NCI-H2107 treated with DMSO at 0.1 percent for 48 hours (cell line): Measurements from ENCODE around the gene SEMA7A.
"Not testable (repeated sequence)": the region's sequence is repeated elsewhere in the genome, so short reads cannot be mapped to it uniquely, and the experiment has no call there.

Experiments used
- DNase-seq: peaks from one replicate; lab custom pipeline; 2025; ENCODE audit not compliant: unreplicated experiment; lab: John Stamatoyannopoulos, UW

Gene SEMA7A

GRCh38 chr15:74400915-74401757 lies 32.6 kb downstream of the SEMA7A start:
- peak; percentile 15 for DNase-seq

DNA sequence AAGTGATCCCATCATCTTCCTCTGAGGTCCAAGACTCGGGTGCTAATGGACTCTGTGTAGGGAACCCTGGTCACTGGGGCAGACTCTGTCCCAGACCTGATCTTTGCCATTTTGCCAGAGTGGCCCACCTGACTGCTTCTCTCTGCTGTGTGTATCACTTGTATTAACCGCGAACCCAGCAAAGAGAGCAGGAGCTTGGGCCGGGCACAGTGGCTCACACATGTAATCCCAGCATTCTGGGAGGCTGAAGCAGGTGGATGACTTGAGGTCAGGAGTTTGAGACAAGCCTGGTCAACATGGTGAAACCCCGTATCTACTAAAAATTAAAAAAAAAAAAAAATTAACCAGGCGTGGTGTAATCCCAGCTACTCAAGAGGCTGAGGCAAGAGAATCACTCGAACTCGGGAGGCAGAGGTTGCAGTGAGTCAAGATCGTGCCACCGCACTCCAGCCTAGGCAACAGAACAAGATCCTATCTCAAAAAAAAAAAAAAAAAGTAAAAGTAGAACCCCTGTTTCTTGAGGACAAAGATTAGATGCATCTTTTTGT lies 33.4 kb downstream of the SEMA7A start:
- no peak for DNase-seq

DNA sequence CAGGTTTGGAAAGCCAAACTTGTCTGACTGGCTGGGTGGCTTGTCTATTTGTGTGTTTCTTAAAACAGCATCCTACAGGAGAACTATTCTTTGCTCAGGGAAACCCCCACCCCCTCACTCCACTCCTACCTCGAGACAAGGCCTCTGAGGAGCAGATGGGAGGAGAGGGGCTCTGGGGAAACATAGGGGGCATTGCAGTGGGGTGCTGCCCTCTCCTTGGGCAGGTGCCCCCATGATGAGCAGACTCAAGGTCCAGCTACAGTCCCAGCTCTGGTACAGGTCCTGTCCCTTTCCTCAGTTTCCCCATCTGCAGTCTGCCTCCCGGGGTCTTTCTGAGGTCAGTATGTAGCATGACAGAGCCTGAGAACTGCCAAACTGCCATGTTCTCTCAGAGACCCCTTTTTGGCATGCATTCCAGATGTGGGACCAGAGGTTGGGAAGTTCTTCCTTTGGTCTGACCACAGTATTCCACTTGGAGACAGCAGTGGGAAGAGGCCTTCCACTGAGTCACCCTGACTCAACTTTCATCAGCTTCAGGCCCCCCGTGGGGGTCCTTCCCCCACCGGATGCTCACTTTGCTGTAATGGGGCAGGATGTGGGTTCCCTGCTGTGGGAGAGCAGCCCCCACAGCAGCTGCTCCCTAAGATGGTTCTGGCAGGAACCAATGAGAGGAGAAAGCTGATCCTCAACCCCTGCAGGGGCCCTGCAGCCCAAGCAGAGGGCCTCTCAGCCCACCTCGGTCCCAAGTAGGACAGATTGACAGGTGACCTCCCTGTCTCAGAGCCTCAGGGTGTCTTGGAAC lies 34.0 kb downstream of the SEMA7A start:
- no peak for DNase-seq

- DNase-seq = no peak
These were observed 34.7 kb downstream of the SEMA7A start for GRCh38 chr15:74399100-74399499.

DNA sequence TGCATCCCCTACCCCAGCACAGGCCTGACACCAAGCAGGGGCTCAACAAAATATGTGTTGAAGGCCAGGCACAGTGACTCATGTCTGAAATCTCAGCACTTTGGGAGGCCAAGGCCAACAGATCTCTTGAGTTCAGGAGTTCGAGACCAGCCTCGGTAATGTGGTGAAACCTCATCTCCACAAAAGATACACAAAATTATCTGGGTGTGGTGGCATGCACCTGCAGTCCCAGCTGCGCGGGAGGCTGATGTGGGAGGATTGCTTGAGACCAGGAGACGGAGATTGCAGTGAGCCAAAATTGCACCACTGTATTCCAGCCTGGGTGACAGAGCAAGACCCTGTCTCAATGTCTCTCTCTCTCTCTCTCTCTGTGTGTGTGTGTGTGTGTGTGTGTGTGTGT lies 35.6 kb downstream of the SEMA7A start:
- DNase-seq = no peak

DNA sequence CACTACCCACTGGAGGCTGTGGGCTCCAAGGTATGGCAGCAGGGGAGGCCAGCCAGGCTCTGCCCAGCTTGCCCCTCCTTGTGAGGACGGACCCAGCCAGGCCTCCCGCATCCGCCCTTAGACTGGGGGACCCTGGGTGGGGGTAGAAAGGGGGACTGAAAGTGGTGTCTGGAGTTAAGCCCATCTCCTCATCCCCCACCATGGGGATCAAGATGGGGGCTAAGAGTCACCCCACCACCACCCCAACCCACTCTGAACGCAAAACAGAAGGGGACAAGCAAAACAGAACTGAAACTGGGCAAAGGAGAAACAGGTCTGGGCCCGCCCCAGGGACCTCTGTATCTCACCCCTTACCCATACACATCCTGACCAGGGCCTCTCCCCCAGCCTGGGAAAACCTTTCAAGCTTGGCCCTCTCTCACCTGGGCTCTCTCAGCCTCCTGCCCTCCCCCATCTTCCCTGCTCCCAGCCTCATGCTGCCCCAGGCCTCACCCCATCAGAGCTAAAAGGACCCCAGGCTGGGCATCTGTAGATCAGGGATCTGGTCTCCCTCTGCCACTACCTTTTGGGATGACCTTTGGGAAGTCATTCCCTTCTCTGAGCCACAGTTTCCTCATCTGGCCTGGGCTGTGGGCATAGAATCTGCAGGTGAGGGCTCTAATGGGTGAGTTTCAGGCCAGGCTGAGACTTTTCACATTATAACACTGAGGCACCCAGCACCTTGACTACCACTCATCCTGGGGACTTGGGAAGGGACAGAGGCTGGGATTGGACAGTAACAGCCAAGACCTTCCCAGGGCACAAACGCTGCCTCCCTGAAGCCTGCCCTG lies 36.3 kb downstream of the SEMA7A start:
- no peak for DNase-seq

- no peak for DNase-seq
These were observed 37.1 kb downstream of the SEMA7A start for GRCh38 chr15:74396445-74397238.

DNA sequence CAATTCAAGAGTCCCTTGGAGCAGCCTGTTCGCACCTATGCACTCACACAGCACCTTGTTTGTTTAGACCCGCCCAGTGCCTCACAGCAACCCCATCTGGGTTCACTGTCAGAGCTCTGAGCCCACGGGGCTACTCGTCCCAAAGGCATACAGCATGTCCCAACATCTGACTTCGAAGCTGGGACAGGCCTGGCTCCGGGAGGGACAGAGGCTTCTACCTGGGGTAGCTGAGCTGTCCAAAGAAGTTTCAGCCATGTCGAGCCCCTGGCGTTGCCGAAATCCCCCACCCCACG lies 37.7 kb downstream of the SEMA7A start:
- no peak for DNase-seq

DNA sequence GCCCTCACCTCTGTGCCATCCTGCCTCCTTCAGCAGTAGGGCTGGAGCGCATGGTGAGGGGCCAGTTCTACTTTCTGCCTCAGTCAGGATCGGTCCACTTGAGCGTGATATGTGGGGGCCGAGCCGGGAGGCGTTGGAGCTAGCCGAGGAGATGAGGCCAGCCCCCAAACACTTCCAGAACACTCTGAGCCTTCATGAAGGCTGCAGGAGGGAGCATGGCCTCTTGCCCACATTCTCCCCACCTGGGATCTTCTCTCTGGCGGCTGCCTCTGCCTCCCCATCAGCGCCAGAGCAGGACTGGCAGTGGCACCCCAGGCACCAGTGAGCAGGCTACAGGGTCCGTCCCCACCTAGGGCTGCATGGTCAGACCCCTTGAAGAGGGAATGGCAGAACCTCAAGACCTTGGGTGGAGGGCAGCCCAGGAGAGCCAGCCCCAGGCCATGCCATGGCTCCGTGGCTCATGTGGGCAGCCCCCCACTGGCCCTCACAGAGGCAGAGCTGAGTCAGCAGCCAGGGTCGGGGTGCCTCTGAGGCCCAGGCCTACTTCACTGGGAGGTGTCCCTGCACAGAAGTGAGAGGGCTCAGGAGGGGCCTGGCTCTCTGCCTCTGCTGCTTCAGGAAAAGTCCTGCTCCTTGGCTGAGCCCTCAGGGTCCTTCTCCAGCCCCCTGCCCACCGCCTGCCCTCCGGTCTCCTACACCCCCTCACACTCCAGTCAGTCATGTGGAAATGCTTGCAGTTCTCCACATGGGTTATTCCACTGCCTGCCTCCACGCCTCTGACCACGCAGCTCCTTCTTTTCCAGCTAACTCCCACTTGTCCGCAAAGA lies 38.2 kb downstream of the SEMA7A start:
- DNase-seq = no peak

- DNase-seq = no peak
These were observed 39.5 kb downstream of the SEMA7A start for GRCh38 chr15:74394090-74394846.

- DNase-seq = no peak
These were observed 40.3 kb downstream of the SEMA7A start for GRCh38 chr15:74393423-74393822.

- no peak for DNase-seq
These were observed 40.9 kb downstream of the SEMA7A start for GRCh38 chr15:74392902-74393301.

DNA sequence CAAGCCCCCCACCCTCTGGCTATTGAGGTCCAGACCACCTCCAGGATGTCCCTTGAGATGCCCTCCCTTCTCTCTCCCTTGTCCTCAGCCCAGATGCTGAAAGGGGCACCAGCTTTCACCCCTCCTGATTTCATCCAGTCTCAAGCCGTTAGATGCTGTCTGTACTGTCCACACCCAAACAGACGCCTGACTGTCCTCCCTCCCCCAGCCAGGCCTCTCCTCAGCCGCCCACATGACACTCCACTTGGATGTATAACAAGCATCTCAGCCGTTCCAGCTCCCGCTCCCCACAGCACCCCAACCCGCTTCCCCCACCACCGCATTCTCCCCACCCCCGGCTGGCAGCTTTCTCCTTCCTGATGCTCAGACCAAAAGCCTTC lies 41.3 kb downstream of the SEMA7A start:
- no peak for DNase-seq

- no peak for DNase-seq
These were observed 41.9 kb downstream of the SEMA7A start for GRCh38 chr15:74391582-74392450.

DNA sequence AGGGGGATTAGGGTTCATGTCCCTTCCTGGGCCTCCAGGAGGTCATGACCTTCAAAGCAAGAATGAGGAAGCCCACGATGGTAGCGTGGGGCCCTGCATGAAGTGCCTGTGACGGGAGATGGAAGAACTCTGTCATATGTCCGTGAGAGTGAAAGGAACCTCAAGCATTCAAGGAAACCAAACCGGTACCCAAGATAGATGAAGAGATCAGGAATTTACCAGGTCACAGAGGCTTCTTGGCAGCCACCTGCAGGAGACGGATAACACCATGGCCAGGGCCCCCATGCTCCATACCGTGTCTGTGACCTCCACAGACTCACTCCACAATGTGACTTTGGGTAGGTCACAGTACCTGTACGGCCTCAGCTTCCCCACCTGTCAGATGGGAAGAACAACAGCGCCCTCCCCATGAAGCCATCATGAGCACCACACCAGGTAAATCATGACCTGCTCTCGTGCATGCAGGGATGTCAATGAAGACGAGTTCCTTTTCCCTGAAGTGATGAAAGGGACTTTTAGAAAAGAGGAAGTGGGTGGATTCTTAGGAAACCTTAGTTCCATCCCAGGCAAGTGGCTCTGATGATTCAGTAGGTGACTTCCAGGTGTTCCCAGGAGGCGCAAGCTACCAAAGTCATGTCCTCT lies 43.0 kb downstream of the SEMA7A start:
- no peak for DNase-seq

GRCh38 chr15:74390049-74390646 lies 43.6 kb downstream of the SEMA7A start:
- not testable (repeated sequence) for DNase-seq
